Endodermal cell (in vitro differentiated cells): ENCODE measurements around the gene CYP4F2. TPM values are rescaled to one million over a fixed set of nuclear protein-coding genes. Genes with fewer than 3 reads are reported as not detected.

Experiments
- DNase-seq: peaks from one replicate; pipeline ENCODE4 v3.0.0-alpha.2; 2017
- H3K27ac ChIP-seq: 2 replicates; pipeline ENCODE4 v1.5.1; 2013; ENCODE audit warnings: mild to moderate bottlenecking, low read depth, low read length, moderate library complexity
- H3K27me3 ChIP-seq: 2 replicates; pipeline ENCODE4 v1.6.1; 2013; ENCODE audit warnings: mild to moderate bottlenecking, low read length, moderate library complexity; ENCODE audit not compliant: insufficient read depth, control insufficient read depth, poor library complexity, severe bottlenecking
- H3K36me3 ChIP-seq: 2 replicates; pipeline ENCODE4 v1.7.0; 2013; ENCODE audit warnings: mild to moderate bottlenecking, low read length, moderate library complexity; ENCODE audit not compliant: control insufficient read depth, insufficient read depth
- H3K4me1 ChIP-seq: one replicate; pipeline ENCODE4 v1.7.0; 2013; ENCODE audit warnings: low read length; ENCODE audit not compliant: control insufficient read depth, insufficient read depth
- H3K4me3 ChIP-seq: 2 replicates; pipeline ENCODE4 v1.5.1; 2013; ENCODE audit warnings: mild to moderate bottlenecking, low read length, moderate library complexity
- H3K9ac ChIP-seq: 2 replicates; pipeline ENCODE4 v1.6.1; 2013; ENCODE audit warnings: mild to moderate bottlenecking, low read length, moderate library complexity; ENCODE audit not compliant: poor library complexity, severe bottlenecking; ENCODE audit errors: extremely low read depth
- H3K9me3 ChIP-seq: 2 replicates; pipeline ENCODE4 v1.6.1; 2013; ENCODE audit warnings: mild to moderate bottlenecking, low read length, moderate library complexity; ENCODE audit not compliant: control insufficient read depth
- H3K27ac Mint-ChIP-seq: 2 replicates; pipeline ENCODE4 v1.8.0; 2020; ENCODE audit warnings: mixed read lengths
- H3K27me3 Mint-ChIP-seq: 2 replicates; pipeline ENCODE4 v1.8.0; 2021; ENCODE audit warnings: mild to moderate bottlenecking, mixed read lengths; ENCODE audit not compliant: insufficient read depth
- H3K36me3 Mint-ChIP-seq: 2 replicates; pipeline ENCODE4 v1.8.0; 2020; ENCODE audit warnings: low read depth, mixed read lengths
- H3K4me1 Mint-ChIP-seq: 2 replicates; pipeline ENCODE4 v1.8.0; 2020; ENCODE audit warnings: mixed read lengths
- H3K4me3 Mint-ChIP-seq: 2 replicates; pipeline ENCODE4 v1.8.0; 2020; ENCODE audit warnings: mild to moderate bottlenecking, moderate library complexity, mixed read lengths
- H3K9me3 Mint-ChIP-seq: 2 replicates; pipeline ENCODE4 v1.8.0; 2020; ENCODE audit warnings: mild to moderate bottlenecking, mixed read lengths
- CTCF ChIP-seq: fragments of 200-600 bp; sonication (generic); conservative IDR thresholded peaks from 2 replicates; pipeline ENCODE4 v1.5.0; 2021; ENCODE audit warnings: antibody characterized with exemption, mild to moderate bottlenecking
- WGBS, 2 experiments: methylation state at CpG; one replicate each; pipeline versions ENCODE4 v1.1.5 to v1.1.7; 2013; ENCODE audit warnings: missing lambda C conversion rate in 2 of 2, mixed read lengths in 1 of 2; ENCODE audit not compliant: insufficient coverage in 1 of 2, insufficient read length in 1 of 2; 5-methylcytosine and 5-hydroxymethylcytosine counted together
- total RNA-seq, 2 donors: library from RNA; stranded (reverse); fragmentation: NEBNext Ultra II Directional in 1 of 2; extraction: Animal tissue kit (Norgen Biotek cat#: 25700) in 1 of 2; gene quantifications; 2 replicates in 1 of 2; 3 replicates in 1 of 2; pipeline ENCODE4 v1.2.1, GENCODE V29; 2021

The CYP4F2 gene
- total RNA-seq, 2 donors from 2014 or later, result not detected

GRCh38 chr19:15928321-15928720, 30.4 kb upstream of the CYP4F2 start:
- H3K27ac Mint-ChIP-seq, result no peak overlapping the region
- no peak overlapping the region for H3K27ac ChIP-seq
- TF ChIP-seq CTCF, result no peak
- H3K9me3 ChIP-seq, result peaks cover 54% of the 10 kb centered on the region
- H3K36me3 Mint-ChIP-seq, result peaks cover 4% of the 10 kb centered on the region
- WGBS, 2 experiments, result 70 to 100% methylated on average over 1 to 3 of the region's 3 CpGs
- no peaks in the 10 kb centered on the region for H3K4me1 Mint-ChIP-seq
- no peaks in the 10 kb centered on the region for H3K27me3 Mint-ChIP-seq
- DNase-seq, result no peak
- no peak overlapping the region for H3K4me3 Mint-ChIP-seq
- no peak overlapping the region for H3K9ac ChIP-seq
- peaks cover 79% of the 10 kb centered on the region for H3K9me3 Mint-ChIP-seq
- no peaks in the 10 kb centered on the region for H3K4me1 ChIP-seq
- H3K36me3 ChIP-seq, result no peaks in the 10 kb centered on the region
- no peak overlapping the region for H3K4me3 ChIP-seq
- H3K27me3 ChIP-seq, result no peaks in the 10 kb centered on the region

- Mint-ChIP-seq H3K27me3 (no peaks in the 10 kb centered on the region), H3K36me3 (peaks cover 4% of the 10 kb centered on the region), H3K9me3 (peaks cover 97% of the 10 kb centered on the region), H3K4me1 (no peaks in the 10 kb centered on the region), H3K4me3 (no peak overlapping the region), H3K27ac (no peak overlapping the region)
- no peaks in the 10 kb centered on the region for H3K4me1 ChIP-seq
- peaks cover 60% of the 10 kb centered on the region for H3K9me3 ChIP-seq
- H3K27me3 ChIP-seq, result no peaks in the 10 kb centered on the region
- DNase-seq, result no peak
- no peak overlapping the region for H3K9ac ChIP-seq
- H3K27ac ChIP-seq, result no peak overlapping the region
- WGBS, 2 experiments, result 0% methylated on average over 1 of the region's 1 CpG; no CpG with 5 or more reads in 1 of the 2 experiments
- H3K36me3 ChIP-seq, result no peaks in the 10 kb centered on the region
- no peak for TF ChIP-seq CTCF
- H3K4me3 ChIP-seq, result no peak overlapping the region
These were observed 28.6 kb upstream of the CYP4F2 start for GRCh38 chr19:15926484-15926883.

- DNase-seq, result no peak
- Mint-ChIP-seq H3K4me3 (no peak overlapping the region), H3K4me1 (no peaks in the 10 kb centered on the region), H3K27me3 (no peaks in the 10 kb centered on the region), H3K9me3 (peaks cover 93% of the 10 kb centered on the region), H3K27ac (no peak overlapping the region), H3K36me3 (peaks cover 2% of the 10 kb centered on the region)
- H3K36me3 ChIP-seq, result no peaks in the 10 kb centered on the region
- H3K9me3 ChIP-seq, result peaks cover 45% of the 10 kb centered on the region
- H3K4me1 ChIP-seq, result no peaks in the 10 kb centered on the region
- H3K9ac ChIP-seq, result no peak overlapping the region
- no peak overlapping the region for H3K27ac ChIP-seq
- no peak for TF ChIP-seq CTCF
- WGBS, 2 experiments, result 75 to 82% methylated on average over 8 of the region's 8 CpGs
- H3K4me3 ChIP-seq, result no peak overlapping the region
- no peaks in the 10 kb centered on the region for H3K27me3 ChIP-seq
These were observed 25.8 kb upstream of the CYP4F2 start for GRCh38 chr19:15923702-15924101.
